Measurements from ENCODE around the gene MYLK4. TPM values are rescaled to one million over a fixed set of nuclear protein-coding genes. Genes with fewer than 3 reads are reported as not detected.
"Not testable (repeated sequence)": the region's sequence is repeated elsewhere in the genome, so short reads cannot be mapped to it uniquely, and the experiment has no call there.

MYLK4 gene
- total RNA-seq, 1 experiment from 2014 or later, result 0.64 TPM

DNA sequence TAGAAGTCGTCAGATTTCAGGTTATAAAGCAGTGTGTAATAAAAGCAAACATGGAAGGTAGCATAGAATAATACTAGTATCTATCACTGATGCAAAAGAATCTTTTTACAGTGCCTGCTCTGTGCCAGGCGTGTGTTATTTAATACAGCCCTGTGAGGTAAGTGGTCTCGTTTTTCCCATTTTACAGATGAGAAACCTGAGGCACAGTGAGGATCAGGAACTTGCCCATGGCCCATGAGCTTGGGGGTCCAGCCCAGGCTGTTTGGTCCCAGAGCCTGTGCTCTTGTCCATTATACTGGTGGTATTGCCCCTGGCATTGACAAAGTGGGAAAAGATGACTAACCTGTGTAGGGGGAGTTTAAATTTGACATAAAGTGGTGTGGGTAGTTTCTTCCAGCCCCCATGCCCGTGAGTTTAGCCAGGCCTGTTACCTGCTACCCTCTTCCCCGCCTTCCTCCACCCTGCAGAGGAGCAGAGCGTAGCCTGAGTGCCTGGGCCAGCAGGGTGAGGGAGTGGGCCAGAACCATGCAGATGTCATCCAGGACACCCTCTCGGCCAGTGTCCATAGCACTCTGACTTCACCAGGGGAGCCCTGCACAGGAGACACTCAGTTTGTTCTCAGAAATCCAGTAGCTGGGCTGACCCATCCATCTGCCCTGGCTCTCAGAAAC, 31.1 kb upstream of the MYLK4 start:
- no peak for DNase-seq (ENCODE audit: low spot score)
- in situ Hi-C loops (cut with HindIII; ENCODE audit: low sequenced_read_pairs), result no loop called here

DNA sequence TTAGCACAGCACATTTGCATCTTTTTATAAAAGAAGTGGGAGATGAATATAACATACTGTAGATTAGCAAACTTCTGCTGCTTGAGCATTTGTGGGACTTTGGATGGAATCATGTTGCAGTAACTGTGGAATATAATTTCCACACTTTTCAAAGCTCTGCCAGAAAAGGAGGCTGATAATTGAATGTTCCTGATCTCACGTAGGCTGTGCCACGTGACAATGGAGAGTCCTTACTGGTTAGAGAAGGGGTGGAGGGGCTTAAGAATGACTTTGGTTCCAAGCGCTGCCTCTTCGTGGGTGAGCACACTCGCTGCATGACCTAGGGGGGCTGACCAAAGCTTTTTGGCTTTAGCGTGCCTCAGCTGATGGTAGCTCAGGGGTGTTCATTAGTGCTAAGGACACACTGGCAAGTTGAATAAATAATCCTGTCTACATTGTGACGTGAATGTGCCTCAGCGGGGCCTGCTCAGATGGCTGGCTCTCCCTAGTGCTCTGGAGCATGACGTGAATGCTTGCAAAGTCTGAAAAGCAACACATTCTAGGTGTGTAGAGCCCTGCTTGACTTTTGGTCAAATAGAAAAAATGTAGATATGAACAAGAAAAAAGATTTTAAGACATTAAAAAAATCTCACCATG, 29.5 kb upstream of the MYLK4 start:
- in situ Hi-C loops (cut with HindIII; ENCODE audit: low sequenced_read_pairs), result no loop called here
- DNase-seq (ENCODE audit: low spot score), result no peak

DNA sequence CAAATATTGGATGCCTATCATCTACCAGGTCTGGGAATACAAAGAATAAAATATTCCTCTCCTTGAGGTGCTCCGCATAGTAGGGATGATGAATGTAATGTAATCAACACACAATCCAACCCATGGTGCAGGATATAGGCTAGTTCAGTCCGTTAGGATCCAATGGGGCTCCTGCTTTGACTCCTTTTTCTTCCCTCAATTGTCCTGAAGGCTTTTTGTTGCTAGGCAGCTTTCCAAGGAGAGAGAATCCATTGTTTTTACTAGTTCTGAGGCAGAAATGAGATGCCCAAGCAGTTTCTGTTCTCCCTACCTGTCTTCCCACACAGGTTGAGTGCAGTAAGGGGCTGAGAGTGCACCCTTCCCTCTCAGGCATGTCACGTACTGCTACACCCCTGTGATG, 26.5 kb upstream of the MYLK4 start:
- no peak for DNase-seq (ENCODE audit: low spot score)
- in situ Hi-C loops (cut with HindIII; ENCODE audit: low sequenced_read_pairs), result no loop called here

DNA sequence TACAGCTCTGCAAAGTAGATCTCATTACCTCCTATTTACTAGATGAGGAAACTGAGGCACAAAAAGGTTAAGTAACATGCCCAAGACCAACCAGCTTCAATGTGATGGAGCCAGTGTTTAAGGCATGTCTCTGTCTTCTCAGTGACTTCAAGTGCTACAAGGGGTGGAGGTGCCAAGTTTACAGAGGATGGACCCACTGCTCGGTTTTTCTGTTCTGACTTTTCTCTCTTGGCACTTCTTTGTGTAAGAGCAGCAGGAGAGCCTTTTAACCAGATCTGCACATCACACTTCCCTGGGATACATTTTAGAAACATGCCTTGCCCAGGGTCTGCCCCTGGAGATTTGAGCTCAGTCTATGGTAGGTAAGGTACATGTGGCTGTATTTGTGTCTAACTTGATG, 24.3 kb upstream of the MYLK4 start:
- in situ Hi-C loops (cut with HindIII; ENCODE audit: low sequenced_read_pairs), result no loop called here
- DNase-seq (ENCODE audit: low spot score), result no peak

DNA sequence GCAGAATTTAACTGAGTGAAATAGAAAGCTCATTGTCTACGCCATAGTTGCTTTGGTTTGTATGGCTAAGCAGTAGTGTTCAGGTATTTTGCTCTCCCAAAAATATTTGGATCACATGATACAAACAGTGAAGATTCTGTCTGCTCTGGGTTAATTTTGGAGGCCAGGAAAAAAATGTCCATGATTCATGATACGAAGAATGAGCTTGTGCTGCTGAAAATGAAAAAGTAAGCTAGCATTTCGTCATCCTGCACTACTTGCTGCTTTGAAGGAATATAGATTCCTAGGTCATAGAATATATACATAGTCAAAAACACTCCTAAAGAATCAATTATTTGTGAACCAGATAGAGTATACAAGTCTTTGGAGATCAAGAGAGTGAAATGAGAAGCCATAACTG, 22.7 kb upstream of the MYLK4 start:
- in situ Hi-C loops (cut with HindIII; ENCODE audit: low sequenced_read_pairs), result no loop called here
- DNase-seq (ENCODE audit: low spot score), result no peak

DNA sequence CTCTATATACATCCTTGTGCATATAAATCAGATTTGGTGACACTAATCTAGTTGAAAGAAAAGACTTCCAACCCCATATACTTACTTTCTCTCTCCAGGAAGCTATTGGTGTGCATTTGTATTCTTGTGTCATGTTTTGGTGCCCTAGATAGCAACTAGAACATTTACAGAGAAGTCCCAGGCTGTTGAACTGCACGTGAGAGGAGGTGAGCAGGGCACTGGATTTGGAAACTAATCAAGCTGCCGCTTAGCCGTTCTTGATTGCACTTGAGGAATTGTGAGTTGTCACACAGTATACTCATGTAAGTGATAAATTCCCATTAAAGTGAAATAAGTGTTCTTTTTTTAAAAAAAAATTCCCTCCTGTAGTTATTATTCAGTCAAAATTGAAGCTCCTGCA, 22.1 kb upstream of the MYLK4 start:
- in situ Hi-C loops (cut with HindIII; ENCODE audit: low sequenced_read_pairs), result no loop called here
- DNase-seq (ENCODE audit: low spot score), result no peak

DNA sequence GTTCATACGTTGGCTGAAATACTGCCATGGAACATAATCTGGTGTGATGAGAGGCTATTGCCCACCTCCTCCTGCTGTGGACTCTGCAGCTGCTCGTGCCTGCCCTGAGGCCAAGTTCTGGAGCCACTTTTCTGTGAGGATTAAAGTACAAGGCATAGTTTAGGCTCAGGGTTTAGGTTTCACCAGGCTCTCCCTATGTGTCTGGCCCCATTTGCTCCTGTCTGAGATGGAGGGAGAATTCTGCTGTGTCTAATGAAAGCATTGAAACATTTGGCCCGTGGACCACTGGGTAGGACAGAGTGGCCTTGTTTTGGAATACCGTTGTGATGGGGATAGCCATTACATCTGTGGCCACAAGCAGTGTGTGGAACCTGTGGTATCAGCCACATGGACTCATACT, 20.4 kb upstream of the MYLK4 start:
- in situ Hi-C loops (cut with HindIII; ENCODE audit: low sequenced_read_pairs), result no loop called here
- DNase-seq (ENCODE audit: low spot score), result no peak

DNA sequence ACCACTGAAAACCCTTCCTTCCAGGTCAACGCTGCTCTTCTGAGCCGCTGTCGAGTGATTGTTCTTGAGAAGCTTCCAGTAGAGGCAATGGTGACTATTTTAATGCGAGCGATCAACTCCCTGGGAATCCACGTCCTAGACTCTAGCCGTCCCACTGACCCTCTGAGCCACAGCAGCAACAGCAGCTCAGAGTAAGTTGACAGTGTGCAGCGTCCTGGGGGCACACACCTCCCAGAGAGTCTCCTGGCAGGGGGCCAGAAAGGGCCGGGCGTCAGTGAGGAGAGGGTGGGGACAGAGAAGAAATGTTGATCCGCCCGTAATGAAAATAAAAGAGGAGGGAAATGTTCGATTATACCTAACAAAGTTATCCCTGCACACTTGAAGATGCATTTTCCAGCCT, 19.4 kb upstream of the MYLK4 start:
- peak; percentile 19 for DNase-seq (ENCODE audit: low spot score)
- in situ Hi-C loops (cut with HindIII; ENCODE audit: low sequenced_read_pairs), result no loop called here

DNA sequence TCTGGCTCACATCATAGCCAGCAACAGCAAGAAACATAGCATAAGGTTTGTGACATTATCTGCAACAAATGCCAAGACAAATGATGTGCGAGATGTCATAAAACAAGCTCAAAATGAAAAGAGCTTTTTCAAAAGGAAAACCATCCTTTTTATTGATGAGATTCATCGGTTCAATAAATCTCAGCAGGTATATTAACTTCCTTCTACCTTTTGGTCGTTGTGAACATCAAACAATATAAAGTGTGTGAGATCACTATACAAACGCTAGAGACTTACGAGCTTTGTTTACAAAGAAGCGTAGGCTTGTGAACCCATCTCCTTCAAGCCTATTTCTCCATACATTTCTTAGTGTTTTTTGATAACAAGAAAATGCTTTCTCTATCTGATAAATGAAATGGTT, 18.0 kb upstream of the MYLK4 start:
- in situ Hi-C loops (cut with HindIII; ENCODE audit: low sequenced_read_pairs), result no loop called here
- DNase-seq (ENCODE audit: low spot score), result no peak

DNA sequence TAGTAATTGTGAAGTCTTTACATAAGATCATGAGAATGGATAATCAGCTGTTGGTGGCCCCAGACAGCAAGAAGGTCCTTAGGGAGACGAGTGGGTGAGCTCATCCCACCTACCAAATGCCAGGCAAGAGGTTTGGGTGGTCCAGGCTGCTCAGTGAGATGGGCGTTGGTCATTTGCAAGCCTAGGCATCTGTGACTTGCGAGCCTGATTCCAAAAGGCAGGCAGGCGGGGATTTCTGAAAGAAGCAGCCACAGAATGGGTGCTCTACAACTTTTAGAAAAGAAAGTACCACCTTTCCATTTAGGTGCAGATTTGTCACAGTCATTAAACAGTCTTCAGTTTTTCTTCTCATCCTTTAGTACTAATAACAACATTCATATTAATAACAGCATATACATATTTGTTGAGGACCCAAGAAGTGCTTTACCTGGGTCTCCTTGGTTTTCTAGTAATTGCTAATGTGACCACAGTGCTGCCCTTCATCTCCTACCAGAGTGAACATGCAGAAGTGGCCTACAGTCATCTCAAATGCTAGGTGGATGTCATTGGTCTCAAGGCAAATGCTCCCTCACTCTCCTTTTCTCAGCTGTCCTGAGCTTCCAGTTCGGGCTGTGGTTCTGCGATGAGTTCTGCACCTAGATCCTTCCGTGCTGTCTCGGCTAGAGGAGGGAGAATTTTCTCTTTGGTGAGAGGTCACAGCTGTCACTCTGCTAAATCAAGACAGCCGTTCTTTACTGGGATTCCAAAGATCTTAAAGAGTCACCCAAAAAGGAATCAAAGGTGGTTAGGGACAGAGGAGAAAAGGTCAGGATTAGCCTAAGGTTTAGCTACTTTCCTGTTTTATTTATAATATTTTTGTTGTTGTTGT, 17.2 kb upstream of the MYLK4 start:
- peak; percentile 48 for DNase-seq (ENCODE audit: low spot score)
- in situ Hi-C loops (cut with HindIII; ENCODE audit: low sequenced_read_pairs), result no loop called here

DNA sequence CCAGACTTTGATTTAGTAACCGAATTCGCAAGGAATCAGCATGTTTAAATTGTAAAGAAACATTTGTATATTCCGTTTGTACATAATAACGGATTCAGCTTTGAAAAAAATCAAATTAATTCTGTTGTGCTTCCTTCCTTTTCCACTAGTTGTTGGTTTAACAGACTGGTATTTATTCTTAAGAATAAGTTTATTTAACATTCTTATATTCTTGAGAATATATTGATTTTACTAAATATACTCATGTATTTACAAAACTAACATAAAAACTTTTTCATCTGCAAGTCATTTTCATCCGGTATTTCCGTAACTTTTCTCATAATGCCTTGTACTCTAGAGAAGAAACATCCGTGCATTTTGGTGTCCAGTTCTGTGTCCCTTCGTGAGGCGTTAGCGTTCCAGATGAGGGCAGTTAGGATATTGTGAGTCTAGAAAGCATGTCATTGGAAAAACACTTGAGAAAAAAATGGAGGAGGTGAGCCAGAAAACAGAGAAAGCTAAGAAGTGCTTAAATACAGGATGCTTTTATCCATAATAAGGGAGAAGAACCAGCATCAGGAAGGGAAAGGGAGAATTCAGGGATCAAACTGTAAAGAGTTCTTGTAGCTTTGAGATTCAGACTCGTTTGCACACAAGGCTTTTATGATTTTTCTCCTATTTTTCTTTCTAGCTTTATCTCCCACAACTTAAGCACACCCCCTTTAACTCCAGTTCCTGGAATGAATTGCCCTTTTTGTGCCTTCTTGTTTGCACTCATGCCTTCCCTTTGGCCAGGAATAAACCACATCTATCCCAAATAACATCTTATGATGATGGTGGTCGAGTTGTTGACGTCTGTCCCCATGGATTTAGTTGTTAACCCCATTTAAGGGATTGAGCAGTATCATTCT, 16.3 kb upstream of the MYLK4 start:
- peak; percentile 41 for DNase-seq (ENCODE audit: low spot score)
- in situ Hi-C loops (cut with HindIII; ENCODE audit: low sequenced_read_pairs), result no loop called here

DNA sequence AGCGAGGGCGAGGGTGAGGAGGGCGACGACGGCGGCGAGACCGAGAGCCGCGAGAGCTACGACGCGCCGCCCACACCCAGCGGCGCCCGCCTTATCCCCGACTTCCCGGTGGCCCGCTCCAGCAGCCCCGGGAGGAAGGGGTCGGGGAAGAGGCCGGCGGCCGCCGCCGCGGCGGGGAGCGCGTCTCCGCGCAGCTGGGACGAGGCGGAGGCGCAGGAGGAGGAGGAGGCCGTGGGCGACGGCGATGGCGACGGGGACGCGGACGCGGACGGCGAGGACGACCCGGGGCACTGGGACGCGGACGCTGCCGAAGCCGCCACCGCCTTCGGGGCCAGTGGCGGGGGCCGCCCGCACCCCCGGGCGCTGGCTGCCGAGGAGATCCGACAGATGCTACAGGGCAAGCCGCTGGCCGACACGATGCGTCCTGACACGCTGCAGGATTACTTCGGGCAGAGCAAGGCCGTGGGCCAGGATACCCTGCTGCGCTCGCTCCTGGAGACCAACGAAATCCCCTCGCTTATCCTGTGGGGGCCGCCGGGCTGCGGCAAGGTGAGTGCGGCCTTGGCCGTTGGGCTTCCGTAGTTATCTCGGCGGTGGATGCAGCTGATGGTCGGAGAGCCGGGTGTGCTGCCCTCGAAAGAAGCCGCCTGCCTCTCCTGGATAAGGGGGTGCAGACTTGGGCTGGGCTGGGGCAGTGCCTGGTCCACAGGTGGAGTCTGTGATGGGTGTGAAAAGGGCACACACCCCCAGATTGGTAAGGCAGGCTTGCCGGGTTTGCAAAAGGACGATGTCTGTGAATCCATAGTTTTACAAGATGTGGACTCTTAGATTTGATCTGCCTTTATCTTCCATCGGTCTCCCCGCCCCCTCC, 15.4 kb upstream of the MYLK4 start:
- DNase-seq (ENCODE audit: low spot score), result peak; percentile 29

DNA sequence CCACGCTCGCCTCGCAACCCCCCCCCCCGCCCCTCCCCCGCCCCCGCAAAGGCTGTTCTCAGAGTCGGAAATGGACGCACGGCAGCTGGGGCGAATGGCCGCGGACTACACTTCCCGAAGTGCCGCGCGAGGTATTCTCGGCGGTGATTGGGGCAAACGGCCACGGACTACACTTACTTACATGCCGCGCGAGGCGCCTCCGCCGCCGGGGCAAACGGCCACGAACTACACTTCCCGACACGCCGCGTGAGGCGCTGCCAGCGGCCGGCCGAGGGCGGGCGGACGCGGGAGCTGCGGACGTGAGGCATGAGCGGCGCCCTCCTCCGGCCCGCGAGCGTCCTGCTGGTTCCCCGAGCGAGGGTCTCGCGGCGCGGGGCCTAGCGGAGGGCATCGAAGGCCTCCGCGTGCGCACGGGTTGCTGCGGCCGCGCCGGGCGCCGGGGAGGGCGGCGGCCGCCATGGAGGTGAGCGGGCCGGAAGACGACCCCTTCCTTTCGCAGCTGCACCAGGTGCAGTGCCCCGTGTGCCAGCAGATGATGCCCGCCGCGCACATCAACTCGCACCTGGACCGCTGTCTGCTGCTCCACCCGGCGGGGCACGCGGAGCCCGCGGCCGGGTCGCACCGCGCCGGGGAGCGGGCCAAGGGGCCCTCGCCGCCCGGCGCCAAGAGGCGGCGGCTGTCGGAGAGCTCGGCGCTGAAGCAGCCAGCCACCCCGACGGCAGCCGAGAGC, 14.6 kb upstream of the MYLK4 start, which contains the start of gene WRNIP1:
Gene WRNIP1 (plus strand): TSS at position 228 of the 730 bp plus-strand sequence. CDS start 230 bp downstream, at position 458.
- in situ Hi-C loops (cut with HindIII; ENCODE audit: low sequenced_read_pairs), result no loop called here

More for the DNA sequence above, 15.4 kb upstream of the MYLK4 start:
- in situ Hi-C loops (cut with HindIII; ENCODE audit: low sequenced_read_pairs), result no loop called here

DNA sequence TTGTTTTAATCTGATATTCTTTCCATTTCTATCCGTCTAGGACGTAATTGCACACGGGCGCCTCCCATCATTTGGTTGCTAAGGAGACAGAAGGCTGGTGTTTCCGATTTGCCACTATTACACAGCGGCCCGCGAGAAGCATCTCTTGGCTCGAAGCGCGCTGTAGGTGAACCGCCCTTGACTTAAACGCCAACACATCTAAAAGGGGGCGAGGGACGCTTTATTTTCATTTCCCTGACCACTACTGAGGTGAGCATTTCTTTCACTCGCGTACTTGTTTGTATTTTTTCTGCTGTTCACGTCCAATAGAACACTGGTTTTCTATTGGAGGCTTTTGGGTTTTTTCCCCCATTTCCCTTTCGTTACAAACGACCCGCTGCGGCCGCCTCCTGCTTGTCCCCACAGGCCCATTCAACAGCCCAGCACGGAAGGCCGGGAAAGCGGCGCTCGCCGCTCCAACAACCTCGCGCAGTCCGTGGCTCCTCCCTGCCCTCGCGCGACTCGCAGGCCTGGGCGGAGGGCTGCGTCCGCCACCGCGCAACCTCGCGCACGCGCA, 14.0 kb upstream of the MYLK4 start:
- DNase-seq (ENCODE audit: low spot score), result peak; percentile 83
- in situ Hi-C loops (cut with HindIII; ENCODE audit: low sequenced_read_pairs), result no loop called here

More for the DNA sequence above, 14.6 kb upstream of the MYLK4 start, which contains the start of gene WRNIP1:
- DNase-seq (ENCODE audit: low spot score), result peak; percentile 99

DNA sequence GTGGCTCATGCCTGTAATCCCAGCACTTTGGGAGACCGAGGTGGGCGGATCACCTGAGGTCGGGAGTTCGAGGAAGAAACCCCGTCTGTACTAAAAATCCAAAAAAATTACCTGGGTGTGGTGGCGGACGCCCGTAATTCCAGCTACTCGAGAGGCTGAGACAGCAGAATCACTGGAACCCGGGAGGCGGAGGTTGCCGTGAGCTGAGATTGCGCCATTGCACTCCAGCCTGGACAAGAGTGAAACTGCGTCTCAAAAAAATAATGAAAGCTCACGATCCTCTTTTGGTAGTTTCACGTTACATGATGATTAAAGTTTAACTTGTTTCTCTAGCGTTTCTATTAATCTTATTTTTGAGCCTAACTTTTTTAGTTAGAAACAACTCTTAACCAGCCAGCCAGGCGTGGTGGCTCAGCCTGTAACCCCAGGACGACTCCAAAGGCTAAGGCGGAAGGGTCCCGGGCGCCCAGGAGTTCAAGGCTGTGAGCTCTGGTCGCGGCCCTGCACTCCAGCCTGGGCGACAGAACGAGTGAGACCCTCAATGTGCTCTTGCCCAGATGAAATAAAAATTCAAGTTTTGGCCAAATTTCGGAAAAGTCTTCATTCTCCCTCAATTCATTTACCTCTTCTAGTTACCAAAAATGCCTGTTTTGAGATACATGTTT, 13.3 kb upstream of the MYLK4 start:
- in situ Hi-C loops (cut with HindIII; ENCODE audit: low sequenced_read_pairs), result no loop called here
- no peak for DNase-seq (ENCODE audit: low spot score)

DNA sequence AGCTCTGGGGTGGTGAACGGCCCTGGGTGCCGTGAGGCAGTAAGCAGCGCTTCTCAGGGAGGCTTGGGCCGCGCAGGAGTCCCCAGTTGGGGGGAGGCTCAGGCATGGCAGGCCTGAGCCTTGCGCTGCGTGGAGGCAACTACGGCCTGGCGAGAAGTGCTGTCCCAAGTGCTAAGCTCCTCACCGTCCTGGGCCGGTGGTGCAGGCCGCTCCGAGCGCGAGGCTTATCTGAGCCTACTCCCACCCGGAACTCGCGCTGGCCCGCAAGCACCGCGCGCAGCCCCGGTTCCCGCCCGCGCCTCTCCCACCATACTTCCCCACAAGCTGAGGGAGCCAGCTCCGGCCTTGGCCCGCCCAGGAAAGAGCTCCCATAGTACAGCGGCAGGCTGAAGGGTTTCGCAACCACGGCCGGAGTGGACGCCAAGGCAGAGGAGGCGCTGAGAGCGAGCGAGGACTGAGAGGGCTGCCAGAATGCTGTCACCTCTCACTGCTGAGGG, 12.7 kb upstream of the MYLK4 start:
- DNase-seq (ENCODE audit: low spot score), result no peak
- in situ Hi-C loops (cut with HindIII; ENCODE audit: low sequenced_read_pairs), result no loop called here

DNA sequence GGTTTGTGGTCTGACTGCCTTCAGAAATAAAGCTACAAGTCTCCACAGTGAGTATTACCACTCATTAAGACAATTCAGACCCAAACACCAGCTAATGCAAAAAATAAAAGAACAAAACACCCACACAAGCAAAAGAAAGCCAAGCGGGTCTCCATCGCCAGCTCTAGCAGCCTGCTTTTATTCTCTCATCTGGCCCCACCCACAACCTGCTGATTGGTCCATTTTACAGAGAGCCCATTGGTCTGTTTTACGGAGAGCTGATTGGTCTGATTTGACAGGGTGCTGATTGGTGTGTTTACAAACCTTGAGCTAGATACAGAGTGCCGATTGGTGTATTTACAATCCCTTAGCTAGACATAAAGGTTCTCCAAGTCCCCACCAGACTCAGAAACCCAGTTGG, 12.1 kb upstream of the MYLK4 start:
- DNase-seq (ENCODE audit: low spot score); in situ Hi-C loops (cut with HindIII; ENCODE audit: low sequenced_read_pairs): not testable (repeated sequence)
